ENCODE measurements around the gene WDR5B.

DNA sequence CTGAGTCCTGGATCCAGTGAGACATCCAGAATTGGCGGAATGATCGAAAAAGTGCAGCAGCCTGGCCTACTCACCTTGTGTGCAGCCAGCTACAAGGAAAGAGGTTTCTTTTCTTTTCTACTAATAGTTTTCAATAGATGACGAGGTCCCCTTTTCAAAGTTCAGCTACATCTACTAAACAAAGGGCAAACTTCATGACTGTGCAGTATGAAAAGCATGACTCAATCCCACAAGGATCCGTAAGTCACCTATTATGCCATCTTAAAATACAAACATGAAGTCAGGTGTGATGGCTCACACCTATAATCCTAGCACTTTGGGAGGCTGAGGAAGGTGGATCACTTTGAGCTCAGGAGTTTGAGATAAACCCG, 49.5 kb downstream of the WDR5B start:
- TF ChIP-seq POLR2AphosphoS5 (IDR thresholded peaks at IDR 0.05; ENCODE audit: low read depth, low read length) (no peak), POLR2A (IDR thresholded peaks at IDR 0.05; ENCODE audit: low read depth, low read length) (no peak), TAF1 (IDR thresholded peaks at IDR 0.05; ENCODE audit: low read depth, low read length) (no peak), SPI1 (IDR thresholded peaks at IDR 0.05; ENCODE audit: low read depth, low read length) (no peak), PAX5 (IDR thresholded peaks at IDR 0.05; ENCODE audit: insufficient read depth, low read length, severe bottlenecking) (no peak)
